ENCODE data around the gene DLGAP1. TPM values are rescaled to one million over a fixed set of nuclear protein-coding genes. Genes with fewer than 3 reads are reported as not detected.

DLGAP1 gene
- total RNA-seq, 1 experiment from 2014 or later, result 23.2 TPM

GRCh38 chr18:4285525-4285924 is 169.6 kb downstream of the DLGAP1 start:
- H3K56ac ChIP-seq (ENCODE audit: insufficient read length, low read depth, low read length), result no peak overlapping the region

More at GRCh38 chr18:4285525-4285924, 169.6 kb downstream of the DLGAP1 start:
- Histone ChIP-seq H3K23me2 (ENCODE audit: insufficient read length, low read depth, low read length, poor library complexity, severe bottlenecking) (no peaks in the 10 kb centered on the region), H3K4me2 (ENCODE audit: insufficient read depth, insufficient read length, low read length) (no peak overlapping the region), H3K23ac (ENCODE audit: insufficient read length, low read depth, low read length) (no peak overlapping the region), H3K79me2 (ENCODE audit: insufficient read depth, low read length) (no peaks in the 10 kb centered on the region), H4K8ac (replicated peaks; ENCODE audit: insufficient read length, low read depth, low read length) (no peak overlapping the region), H3K27ac (ENCODE audit: insufficient read length, low read depth, low read length) (no peak overlapping the region), H2BK120ac (ENCODE audit: low read depth, low read length, poor library complexity, severe bottlenecking) (no peak overlapping the region), H2BK5ac (ENCODE audit: insufficient read length, low read length) (no peak overlapping the region), H3K18ac (ENCODE audit: insufficient read length, low read depth, low read length) (no peak overlapping the region), H2AFZ (ENCODE audit: low read length) (no peak overlapping the region), H3K14ac (ENCODE audit: insufficient read depth, low read length) (no peak overlapping the region), H2BK12ac (ENCODE audit: insufficient read length, low read depth, low read length) (no peak overlapping the region), H3K9me3 (ENCODE audit: control insufficient read depth, low read depth, low read length) (no peaks in the 10 kb centered on the region), H4K91ac (ENCODE audit: insufficient read length, low read depth, low read length) (no peak overlapping the region), H3K4me1 (ENCODE audit: insufficient read depth, low read length) (peaks cover 8% of the 10 kb centered on the region), H4K20me1 (ENCODE audit: control insufficient read depth, insufficient read depth, insufficient read length) (no peaks in the 10 kb centered on the region), H3K9ac (ENCODE audit: extremely low read depth, insufficient read length, low read length) (no peak overlapping the region), H3T11ph (ENCODE audit: low read length) (no peak overlapping the region), H2BK20ac (ENCODE audit: low read depth, low read length, poor library complexity, severe bottlenecking) (no peak overlapping the region), H4K5ac (ENCODE audit: insufficient read length, low read depth, low read length) (no peak overlapping the region), H3K27me3 (ENCODE audit: insufficient read depth, low read length) (no peaks in the 10 kb centered on the region), H2AK5ac (ENCODE audit: insufficient read length, low read length) (no peak overlapping the region), H3K79me1 (ENCODE audit: insufficient read depth, low read depth, low read length, poor library complexity, severe bottlenecking) (no peaks in the 10 kb centered on the region), H2BK15ac (ENCODE audit: low read depth, low read length) (no peak overlapping the region), H3K4ac (ENCODE audit: low read depth, low read length) (no peak overlapping the region)
- TF ChIP-seq, protein P1, sequence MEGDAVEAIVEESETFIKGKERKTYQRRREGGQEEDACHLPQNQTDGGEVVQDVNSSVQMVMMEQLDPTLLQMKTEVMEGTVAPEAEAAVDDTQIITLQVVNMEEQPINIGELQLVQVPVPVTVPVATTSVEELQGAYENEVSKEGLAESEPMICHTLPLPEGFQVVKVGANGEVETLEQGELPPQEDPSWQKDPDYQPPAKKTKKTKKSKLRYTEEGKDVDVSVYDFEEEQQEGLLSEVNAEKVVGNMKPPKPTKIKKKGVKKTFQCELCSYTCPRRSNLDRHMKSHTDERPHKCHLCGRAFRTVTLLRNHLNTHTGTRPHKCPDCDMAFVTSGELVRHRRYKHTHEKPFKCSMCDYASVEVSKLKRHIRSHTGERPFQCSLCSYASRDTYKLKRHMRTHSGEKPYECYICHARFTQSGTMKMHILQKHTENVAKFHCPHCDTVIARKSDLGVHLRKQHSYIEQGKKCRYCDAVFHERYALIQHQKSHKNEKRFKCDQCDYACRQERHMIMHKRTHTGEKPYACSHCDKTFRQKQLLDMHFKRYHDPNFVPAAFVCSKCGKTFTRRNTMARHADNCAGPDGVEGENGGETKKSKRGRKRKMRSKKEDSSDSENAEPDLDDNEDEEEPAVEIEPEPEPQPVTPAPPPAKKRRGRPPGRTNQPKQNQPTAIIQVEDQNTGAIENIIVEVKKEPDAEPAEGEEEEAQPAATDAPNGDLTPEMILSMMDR (conservative IDR thresholded peaks at IDR 0.05), result no peak
- peaks cover 0 to 3% of the 10 kb centered on the region in 2 experiments; a peak in 1 of 5 replicates for H3K9me3 Mint-ChIP-seq
- no peak overlapping the region for H3K27ac Mint-ChIP-seq
- DNase-seq, result no peak
- peaks cover 0 to 2% (median 0%) of the 10 kb centered on the region in 3 experiments; a peak in 1 of 7 replicates for H3K36me3 Mint-ChIP-seq (ENCODE audit: insufficient read depth in 1 of 3, low read depth in 3 of 3)
- WGBS (ENCODE audit: extremely low coverage, insufficient read length, low lambda C conversion rate), result no CpG with 5 or more reads among the region's 3 CpGs
- H3K4me3 Mint-ChIP-seq, result no peak overlapping the region
- peaks cover 19 to 24% of the 10 kb centered on the region in 2 experiments for H3K4me1 Mint-ChIP-seq
- H3K27me3 Mint-ChIP-seq (ENCODE audit: low read depth), result no peaks in the 10 kb centered on the region
